OCI-LY3 (cell line): Measurements from ENCODE around the gene MTOR.

Experiments used
- H2AFZ ChIP-seq: fragments of 200-600, 300-600 bp; shearing (Covaris generic); 2 replicates; pipeline ENCODE4 v1.6.0; 2014; ENCODE audit warnings: antibody characterized with exemption, low read depth, low read length
- H3K27ac ChIP-seq: fragments of 200-600, 300-600 bp; sonication (generic); 2 replicates; pipeline ENCODE4 v1.5.1; 2014; ENCODE audit warnings: mild to moderate bottlenecking, low read length, moderate library complexity, mixed read lengths
- H3K27me3 ChIP-seq: fragments of 200-600, 300-600 bp; sonication (generic); 2 replicates; pipeline ENCODE4 v1.6.1; 2014; ENCODE audit warnings: low read depth, low read length, mixed read lengths
- H3K36me3 ChIP-seq: fragments of 200-600, 300-600 bp; sonication (generic); replicated peaks from 2 replicates; pipeline ENCODE3; 2014; ENCODE audit warnings: low read depth, low read length, mixed read lengths
- H3K4me1 ChIP-seq: fragments of 300-600, 200-600 bp; sonication (generic); 2 replicates; pipeline ENCODE4 v1.6.1; 2014; ENCODE audit warnings: low read length, mixed read lengths
- H3K4me2 ChIP-seq: fragments of 200-600, 300-600 bp; sonication (generic); 2 replicates; pipeline ENCODE4 v1.6.1; 2014; ENCODE audit warnings: low read length, mixed read lengths
- H3K4me3 ChIP-seq: fragments of 300-600, 200-600 bp; sonication (generic); 2 replicates; pipeline ENCODE4 v1.5.1; 2014; ENCODE audit warnings: antibody characterized with exemption, mild to moderate bottlenecking, low read length, moderate library complexity
- H3K79me2 ChIP-seq: fragments of 300-600, 200-600 bp; shearing (Covaris generic); 2 replicates; pipeline ENCODE4 v1.6.1; 2014; ENCODE audit warnings: mild to moderate bottlenecking, low read length, mixed read lengths
- H3K9ac ChIP-seq: fragments of 300-600, 200-600 bp; shearing (Covaris generic); 2 replicates; pipeline ENCODE4 v1.6.0; 2014; ENCODE audit warnings: mild to moderate bottlenecking, low read length, moderate library complexity
- H3K9me3 ChIP-seq: fragments of 200-600, 300-600 bp; shearing (Covaris generic); 2 replicates; pipeline ENCODE4 v1.6.1; 2014; ENCODE audit warnings: low read length, mixed read lengths; ENCODE audit not compliant: insufficient read depth
- H4K20me1 ChIP-seq: fragments of 200-600, 300-600 bp; sonication (generic); 2 replicates; pipeline ENCODE4 v1.6.1; 2016; ENCODE audit warnings: low read length, mixed read lengths; ENCODE audit not compliant: insufficient read depth
- CTCF ChIP-seq: fragments of 200-600, 300-600 bp; sonication (generic); IDR thresholded peaks from 2 replicates; pipeline ENCODE4 v1.5.1; 2014; ENCODE audit warnings: antibody characterized with exemption, low read length, low read depth
- EZH2phosphoT487 ChIP-seq: fragments of 200-600 bp; shearing (Covaris generic); IDR thresholded peaks from 2 replicates; pipeline ENCODE4 v1.6.1; 2018; ENCODE audit warnings: antibody characterized with exemption, mixed run types, low read depth

The MTOR gene

DNA sequence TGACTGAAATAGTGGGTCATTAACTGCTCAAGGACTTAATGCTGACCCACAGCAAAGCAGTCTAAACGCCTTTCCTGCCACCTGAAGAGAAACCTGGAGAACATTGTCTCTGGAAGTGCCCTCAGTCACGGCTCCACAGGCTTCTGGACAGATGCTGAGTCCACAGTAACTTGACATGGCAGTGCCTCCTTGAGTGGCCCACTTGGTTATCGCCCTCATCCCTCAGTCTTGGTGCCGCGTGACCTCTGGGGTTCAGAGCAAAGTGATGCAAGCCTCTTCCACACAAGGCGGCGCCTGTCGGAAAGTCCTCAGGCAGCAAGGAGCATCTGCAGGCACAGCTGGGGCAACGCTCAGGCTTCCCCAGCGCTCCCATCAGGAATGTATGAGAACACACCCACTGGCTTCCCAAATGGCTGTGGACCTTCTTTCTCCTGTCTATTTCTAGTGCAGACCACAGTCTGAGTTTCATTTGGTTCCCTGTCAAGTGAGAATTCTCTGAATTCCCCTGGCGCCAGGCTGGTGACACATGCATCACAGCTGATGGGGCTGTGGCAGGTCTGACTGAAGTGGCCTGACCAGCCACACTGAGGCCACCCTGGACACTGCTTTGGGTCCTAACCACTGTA lies 86.2 kb downstream of the MTOR start:
- H2AFZ ChIP-seq: no peak overlapping the region
- H3K36me3 ChIP-seq: no peaks in the 10 kb centered on the region
- no peak for TF ChIP-seq EZH2phosphoT487
- TF ChIP-seq CTCF: no peak
- H3K4me2 ChIP-seq: no peak overlapping the region
- no peak overlapping the region for H3K9ac ChIP-seq
- H4K20me1 ChIP-seq: no peaks in the 10 kb centered on the region
- no peaks in the 10 kb centered on the region for H3K4me1 ChIP-seq
- H3K79me2 ChIP-seq: no peaks in the 10 kb centered on the region
- no peak overlapping the region for H3K27ac ChIP-seq
- H3K4me3 ChIP-seq: no peak overlapping the region
- no peaks in the 10 kb centered on the region for H3K9me3 ChIP-seq
- no peaks in the 10 kb centered on the region for H3K27me3 ChIP-seq

- H3K27ac ChIP-seq: no peak overlapping the region
- no peaks in the 10 kb centered on the region for H3K36me3 ChIP-seq
- no peak overlapping the region for H2AFZ ChIP-seq
- no peaks in the 10 kb centered on the region for H3K27me3 ChIP-seq
- no peaks in the 10 kb centered on the region for H3K9me3 ChIP-seq
- no peak overlapping the region for H3K9ac ChIP-seq
- no peaks in the 10 kb centered on the region for H3K4me1 ChIP-seq
- H4K20me1 ChIP-seq: no peaks in the 10 kb centered on the region
- H3K4me2 ChIP-seq: no peak overlapping the region
- no peaks in the 10 kb centered on the region for H3K79me2 ChIP-seq
- TF ChIP-seq CTCF (no peak), EZH2phosphoT487 (no peak)
- H3K4me3 ChIP-seq: no peak overlapping the region
Observed at GRCh38 chr1:11175461-11175860, 86.9 kb downstream of the MTOR start.

GRCh38 chr1:11174261-11174942 lies 87.9 kb downstream of the MTOR start:
- no peak overlapping the region for H3K4me2 ChIP-seq
- H3K9ac ChIP-seq: no peak overlapping the region
- no peaks in the 10 kb centered on the region for H3K9me3 ChIP-seq
- H3K79me2 ChIP-seq: no peaks in the 10 kb centered on the region
- H3K27me3 ChIP-seq: no peaks in the 10 kb centered on the region
- TF ChIP-seq EZH2phosphoT487 (no peak), CTCF (no peak)
- H4K20me1 ChIP-seq: no peaks in the 10 kb centered on the region
- H3K36me3 ChIP-seq: no peaks in the 10 kb centered on the region
- no peak overlapping the region for H3K4me3 ChIP-seq
- no peak overlapping the region for H3K27ac ChIP-seq
- H3K4me1 ChIP-seq: no peaks in the 10 kb centered on the region
- no peak overlapping the region for H2AFZ ChIP-seq

GRCh38 chr1:11170102-11170501 lies 92.2 kb downstream of the MTOR start:
- Histone ChIP-seq H3K9me3 (no peaks in the 10 kb centered on the region), H3K4me1 (no peaks in the 10 kb centered on the region), H4K20me1 (no peaks in the 10 kb centered on the region), H3K27ac (no peak overlapping the region), H3K9ac (no peak overlapping the region), H3K4me3 (no peak overlapping the region), H3K36me3 (no peaks in the 10 kb centered on the region), H2AFZ (no peak overlapping the region), H3K27me3 (no peaks in the 10 kb centered on the region), H3K79me2 (no peaks in the 10 kb centered on the region), H3K4me2 (no peak overlapping the region)
- TF ChIP-seq EZH2phosphoT487 (no peak), CTCF (no peak)
